22Rv1 (cell line): ENCODE results near the gene SLC49A3.

Experiments used
- CTCF ChIP-seq: fragments of 450-650 bp; IDR thresholded peaks from 2 replicates; pipeline ENCODE4 v1.5.1; 2017; ENCODE audit warnings: mild to moderate bottlenecking
- ZFX ChIP-seq: fragments of 450-650 bp; IDR thresholded peaks from 2 replicates; pipeline ENCODE4 v1.6.1; 2017; ENCODE audit warnings: antibody characterized with exemption, borderline replicate concordance

GRCh38 chr4:665381-665750, 23.6 kb downstream of the SLC49A3 start:
- TF ChIP-seq CTCF (no peak), ZFX (no peak)
